A673 (cell line): Measurements from ENCODE around the gene MATR3.

ENCODE experiments used
- CTCF ChIP-seq: fragments of 300-800, 200-600 bp; sonication (generic); conservative IDR thresholded peaks from 2 replicates; pipeline ENCODE4 v1.5.1; 2017; ENCODE audit warnings: low read depth, mild to moderate bottlenecking, antibody characterized with exemption, low read length, moderate library complexity, mixed read lengths
- EZH2 ChIP-seq: fragments of 200-600 bp; sonication (generic); IDR thresholded peaks from 2 replicates; pipeline ENCODE4 v1.6.1; 2017; ENCODE audit warnings: borderline replicate concordance, low read depth, mild to moderate bottlenecking, mixed read lengths, antibody characterized with exemption, low read length; ENCODE audit not compliant: poor library complexity, severe bottlenecking

- TF ChIP-seq CTCF (no peak), EZH2 (no peak)
Measured at GRCh38 chr5:139369181-139369580, 75.6 kb downstream of the MATR3 start.
